Measurements from ENCODE around the gene EDNRA. TPM values are rescaled to one million over a fixed set of nuclear protein-coding genes. Genes with fewer than 3 reads are reported as not detected.

EDNRA gene
- total and polyA plus RNA-seq, 2 donors (not counting 3 experiments of a cell fraction or from before 2014, with no cell fraction given) = 0.01 TPM; not detected in 1

DNA sequence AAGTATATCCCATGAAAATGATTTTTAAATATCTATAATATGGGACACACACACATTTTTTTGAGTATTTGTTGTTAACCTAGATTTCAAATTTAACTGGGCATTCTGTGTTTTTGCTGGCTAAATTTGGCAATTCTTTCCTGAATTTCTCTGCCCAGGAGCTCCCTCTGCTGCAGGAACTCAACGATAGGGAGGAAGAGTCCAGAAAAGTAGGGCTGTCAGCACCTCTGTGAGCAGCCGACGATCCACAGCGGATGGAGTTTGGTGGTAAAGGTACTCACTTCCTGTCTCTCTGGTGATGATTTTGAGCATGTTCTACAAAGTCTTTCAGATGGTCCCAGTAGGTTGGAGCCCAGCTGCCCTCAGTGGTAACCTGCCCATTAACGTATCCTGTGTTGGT, 113.2 kb downstream of the EDNRA start:
- H3K27ac ChIP-seq (ENCODE audit: insufficient read depth, low read depth, low read length) = no peak overlapping the region
- FAIRE-seq = no peak
- H2AFZ ChIP-seq (ENCODE audit: low read depth, low read length) = no peak overlapping the region
- H3K79me2 ChIP-seq (ENCODE audit: control insufficient read depth, insufficient read depth, low read length) = no peaks in the 10 kb centered on the region
- dilution Hi-C loops (cut with MboI; ENCODE audit: extremely low pct_ligation_motif_present, low sequenced_read_pairs) = no loop called here
- intact Hi-C loops (cut with micrococcal nuclease) = no loop called here
- CTCF ChIA-PET = interaction anchor here (1.7 to 7.6 kb wide), 3 partner anchors 75 to 433 kb away, joined by 9 to 146 read pairs (median 10); no protein-coding TSS in a partner anchor
- H3K4me2 ChIP-seq (ENCODE audit: insufficient read depth, low read length) = no peak overlapping the region
- H3K9me1 ChIP-seq (replicated peaks; ENCODE audit: control insufficient read depth, extremely low read depth, insufficient read depth, low read length) = no peaks in the 10 kb centered on the region
- TF ChIP-seq EZH2 (IDR thresholded peaks at IDR 0.05; ENCODE audit: borderline replicate concordance, low read depth, low read length, severe bottlenecking) = no peak
- no peak for TF ChIP-seq GATA2 (IDR thresholded peaks at IDR 0.05; ENCODE audit: insufficient read depth, insufficient read length, low read depth, low read length)
- no peak for TF ChIP-seq MYC (IDR thresholded peaks at IDR 0.05; ENCODE audit: low read depth, low read length)
- no peak for TF ChIP-seq POLR2AphosphoS5 (IDR thresholded peaks at IDR 0.05; ENCODE audit: insufficient read depth, low read depth, low read length)
- no peak for TF ChIP-seq FOS (IDR thresholded peaks at IDR 0.05; ENCODE audit: borderline replicate concordance, insufficient read depth, low read length)
- no peak for TF ChIP-seq JUN (IDR thresholded peaks at IDR 0.05; ENCODE audit: borderline replicate concordance, insufficient read depth, insufficient read length, low read depth)
- TF ChIP-seq, protein P1, sequence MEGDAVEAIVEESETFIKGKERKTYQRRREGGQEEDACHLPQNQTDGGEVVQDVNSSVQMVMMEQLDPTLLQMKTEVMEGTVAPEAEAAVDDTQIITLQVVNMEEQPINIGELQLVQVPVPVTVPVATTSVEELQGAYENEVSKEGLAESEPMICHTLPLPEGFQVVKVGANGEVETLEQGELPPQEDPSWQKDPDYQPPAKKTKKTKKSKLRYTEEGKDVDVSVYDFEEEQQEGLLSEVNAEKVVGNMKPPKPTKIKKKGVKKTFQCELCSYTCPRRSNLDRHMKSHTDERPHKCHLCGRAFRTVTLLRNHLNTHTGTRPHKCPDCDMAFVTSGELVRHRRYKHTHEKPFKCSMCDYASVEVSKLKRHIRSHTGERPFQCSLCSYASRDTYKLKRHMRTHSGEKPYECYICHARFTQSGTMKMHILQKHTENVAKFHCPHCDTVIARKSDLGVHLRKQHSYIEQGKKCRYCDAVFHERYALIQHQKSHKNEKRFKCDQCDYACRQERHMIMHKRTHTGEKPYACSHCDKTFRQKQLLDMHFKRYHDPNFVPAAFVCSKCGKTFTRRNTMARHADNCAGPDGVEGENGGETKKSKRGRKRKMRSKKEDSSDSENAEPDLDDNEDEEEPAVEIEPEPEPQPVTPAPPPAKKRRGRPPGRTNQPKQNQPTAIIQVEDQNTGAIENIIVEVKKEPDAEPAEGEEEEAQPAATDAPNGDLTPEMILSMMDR (IDR thresholded peaks at IDR 0.05; ENCODE audit: extremely low read depth in 1 of 2, insufficient read depth in 1 of 2, low read depth in 1 of 2, low read length in 2 of 2) = no peak
- no peak for TF ChIP-seq POLR2A (IDR thresholded peaks at IDR 0.05; ENCODE audit: low read depth, low read length)
- TF ChIP-seq, protein P2, sequence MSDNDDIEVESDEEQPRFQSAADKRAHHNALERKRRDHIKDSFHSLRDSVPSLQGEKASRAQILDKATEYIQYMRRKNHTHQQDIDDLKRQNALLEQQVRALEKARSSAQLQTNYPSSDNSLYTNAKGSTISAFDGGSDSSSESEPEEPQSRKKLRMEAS (IDR thresholded peaks at IDR 0.05; ENCODE audit: insufficient read depth, insufficient read length) = no peak
- no TSS peak for BruUV-seq (replicated peaks)
- no peak overlapping the region for H3K4me3 ChIP-seq (replicated peaks in 1 of 3; ENCODE audit: insufficient read depth in 1 of 3, low read depth in 1 of 3, low read length in 3 of 3)
- DNase-seq (ENCODE audit: low read depth, low spot score) = no peak
- H4K20me1 ChIP-seq (replicated peaks; ENCODE audit: control insufficient read depth, extremely low read depth, insufficient read depth, low read length) = no peaks in the 10 kb centered on the region
- H3K4me1 ChIP-seq (ENCODE audit: control insufficient read depth, extremely low read depth, insufficient read depth, low read length) = peaks cover 4% of the 10 kb centered on the region
- H3K9me3 ChIP-seq (replicated peaks; ENCODE audit: control insufficient read depth, insufficient read depth, low read length) = no peaks in the 10 kb centered on the region
- no peak overlapping the region for H3K9ac ChIP-seq (replicated peaks; ENCODE audit: extremely low read depth, insufficient read depth, low read length)
- POLR2A ChIA-PET = no interaction called here
- H3K27me3 ChIP-seq (ENCODE audit: control insufficient read depth in 2 of 2, insufficient read depth in 2 of 2, low read length in 2 of 2) = peaks cover 0 to 3% of the 10 kb centered on the region in 2 experiments
- no peaks in the 10 kb centered on the region for H3K36me3 ChIP-seq (ENCODE audit: control insufficient read depth in 2 of 2, extremely low read depth in 1 of 2, insufficient read depth in 2 of 2, low read length in 2 of 2)

Other genes starting within 250 kb of the EDNRA start
- 27.1 and 29.2 TPM in 2 replicates for gene TMEM184C, start 136.3 kb downstream of the EDNRA start, total RNA-seq
- gene TMEM184C, start 136.3 kb downstream of the EDNRA start, polyA plus RNA-seq = 8.4 and 10.3 TPM in 2 replicates
- gene PRMT9, start 203.1 kb downstream of the EDNRA start, total RNA-seq = 8.2 and 9.0 TPM in 2 replicates
- 3.2 TPM in 2 replicates for gene PRMT9, start 203.1 kb downstream of the EDNRA start, polyA plus RNA-seq